ENCODE measurements around the gene IRGQ.

DNA sequence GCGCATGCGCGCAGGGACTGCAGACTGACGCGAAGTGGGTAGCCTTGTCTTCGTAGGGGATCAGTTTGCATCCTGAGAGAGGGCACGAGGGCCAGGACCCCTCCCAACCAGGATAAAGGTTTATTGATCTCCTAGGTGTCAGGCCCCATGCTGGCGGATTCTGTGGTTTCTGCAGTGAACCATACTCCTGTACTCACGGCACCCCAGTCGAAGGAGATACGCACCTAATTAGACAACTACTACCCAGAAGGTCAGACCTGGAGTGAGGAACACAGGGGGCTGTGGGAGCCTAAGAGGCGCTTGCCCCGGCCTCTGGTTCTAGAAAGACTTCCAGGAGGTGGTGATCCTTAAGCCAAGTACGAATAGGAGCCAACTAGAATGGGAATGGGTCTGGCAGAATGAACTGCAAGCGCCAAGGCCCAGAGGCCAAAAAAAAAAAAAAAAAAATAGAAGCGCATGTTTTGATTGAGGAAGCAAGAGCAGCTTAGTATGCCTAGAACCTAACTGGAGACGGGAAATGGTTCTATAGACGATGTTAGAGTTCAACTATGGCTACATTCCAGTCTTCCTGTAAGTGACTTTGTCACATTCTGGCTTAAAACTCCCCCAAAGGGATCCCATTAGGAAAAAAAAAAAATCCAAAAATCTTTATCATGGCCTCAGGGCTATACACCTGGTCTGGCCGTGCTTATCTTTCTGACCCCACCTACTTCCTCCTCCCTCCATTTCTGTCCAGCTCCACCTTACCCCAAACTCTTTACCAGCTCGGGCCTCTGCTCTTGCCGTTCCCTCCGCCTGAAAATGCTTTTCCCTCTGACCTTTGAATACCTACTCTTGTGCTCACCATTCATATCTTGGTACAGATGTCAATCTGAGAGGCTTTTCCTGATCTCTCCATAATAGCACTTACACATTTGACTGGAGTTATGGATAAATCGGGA, 24.4 kb upstream of the IRGQ start:
- TF ChIP-seq, protein P1, sequence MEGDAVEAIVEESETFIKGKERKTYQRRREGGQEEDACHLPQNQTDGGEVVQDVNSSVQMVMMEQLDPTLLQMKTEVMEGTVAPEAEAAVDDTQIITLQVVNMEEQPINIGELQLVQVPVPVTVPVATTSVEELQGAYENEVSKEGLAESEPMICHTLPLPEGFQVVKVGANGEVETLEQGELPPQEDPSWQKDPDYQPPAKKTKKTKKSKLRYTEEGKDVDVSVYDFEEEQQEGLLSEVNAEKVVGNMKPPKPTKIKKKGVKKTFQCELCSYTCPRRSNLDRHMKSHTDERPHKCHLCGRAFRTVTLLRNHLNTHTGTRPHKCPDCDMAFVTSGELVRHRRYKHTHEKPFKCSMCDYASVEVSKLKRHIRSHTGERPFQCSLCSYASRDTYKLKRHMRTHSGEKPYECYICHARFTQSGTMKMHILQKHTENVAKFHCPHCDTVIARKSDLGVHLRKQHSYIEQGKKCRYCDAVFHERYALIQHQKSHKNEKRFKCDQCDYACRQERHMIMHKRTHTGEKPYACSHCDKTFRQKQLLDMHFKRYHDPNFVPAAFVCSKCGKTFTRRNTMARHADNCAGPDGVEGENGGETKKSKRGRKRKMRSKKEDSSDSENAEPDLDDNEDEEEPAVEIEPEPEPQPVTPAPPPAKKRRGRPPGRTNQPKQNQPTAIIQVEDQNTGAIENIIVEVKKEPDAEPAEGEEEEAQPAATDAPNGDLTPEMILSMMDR (tag by site-specific recombination; IDR thresholded peaks at IDR 0.05): no peak
- TF ChIP-seq ZNF274 (IDR thresholded peaks at IDR 0.05; ENCODE audit: low read length): no peak
- TF ChIP-seq ZNF274 (tag by site-specific recombination; IDR thresholded peaks at IDR 0.05; ENCODE audit: borderline replicate concordance): no peak
